GM21423 (cell line): ENCODE results near the gene MUC13.
"Not testable (repeated sequence)": the region's sequence is repeated elsewhere in the genome, so short reads cannot be mapped to it uniquely, and the experiment has no call there.

Experiments used
- ATAC-seq: cut with Tn5 transposase; IDR thresholded peaks from one replicate; pipeline ENCODE4 v1.9.1; 2021; ENCODE audit warnings: mild to moderate bottlenecking, moderate library complexity; ENCODE audit not compliant: unreplicated experiment

MUC13 gene

GRCh38 chr3:124934577-124934976, at the start of gene MUC13:
MUC13 (minus strand) TSS chr3:124934751; CDS start chr3:124934712, 39 bp downstream.
- ATAC-seq: no peak

GRCh38 chr3:124982855-124983254, 48.3 kb upstream of the MUC13 start:
- no peak for ATAC-seq

GRCh38 chr3:124981472-124981871, 46.9 kb upstream of the MUC13 start:
- no peak for ATAC-seq

GRCh38 chr3:124978627-124979026, 44.1 kb upstream of the MUC13 start:
- ATAC-seq: no peak

- no peak for ATAC-seq
Observed at GRCh38 chr3:124976383-124976782, 41.8 kb upstream of the MUC13 start.

- no peak for ATAC-seq
Observed at GRCh38 chr3:124974691-124975090, 40.1 kb upstream of the MUC13 start.

GRCh38 chr3:124973290-124973689, 38.7 kb upstream of the MUC13 start:
- ATAC-seq: no peak

- no peak for ATAC-seq
Observed at GRCh38 chr3:124972457-124972856, 37.9 kb upstream of the MUC13 start.

GRCh38 chr3:124969963-124970722, 35.6 kb upstream of the MUC13 start:
- ATAC-seq: no peak

- no peak for ATAC-seq
Observed at GRCh38 chr3:124969190-124969589, 34.6 kb upstream of the MUC13 start.

- no peak for ATAC-seq
Observed at GRCh38 chr3:124967964-124968363, 33.4 kb upstream of the MUC13 start.

GRCh38 chr3:124966521-124967445, 32.2 kb upstream of the MUC13 start:
- ATAC-seq: no peak

- ATAC-seq: no peak
Observed at GRCh38 chr3:124965413-124965812, 30.9 kb upstream of the MUC13 start.

- no peak for ATAC-seq
Observed at GRCh38 chr3:124964387-124964786, 29.8 kb upstream of the MUC13 start.

- no peak for ATAC-seq
Observed at GRCh38 chr3:124963755-124964154, 29.2 kb upstream of the MUC13 start.

- no peak for ATAC-seq
Observed at GRCh38 chr3:124962403-124962940, 27.9 kb upstream of the MUC13 start.

- ATAC-seq: no peak
Observed at GRCh38 chr3:124960698-124961097, 26.1 kb upstream of the MUC13 start.

GRCh38 chr3:124960105-124960504, 25.6 kb upstream of the MUC13 start:
- no peak for ATAC-seq

GRCh38 chr3:124957951-124958350, 23.4 kb upstream of the MUC13 start:
- ATAC-seq: not testable (repeated sequence)

- no peak for ATAC-seq
Observed at GRCh38 chr3:124952282-124952855, 17.8 kb upstream of the MUC13 start.
